Fibroblast of lung (primary cell): ENCODE measurements around the gene ZFR. TPM values are rescaled to one million over a fixed set of nuclear protein-coding genes. Genes with fewer than 3 reads are reported as not detected.
A peak's percentile ranks its signal among the peaks of the same experiment; 100 is the strongest.

Experiments
- DNase-seq, 2 donors: peaks; one replicate each; pipeline versions ENCODE4 v3.0.0 to v3.0.0-alpha.2; 2010; ENCODE audit warnings: low read depth in 2 of 2
- H2AFZ ChIP-seq: 2 replicates; pipeline ENCODE4 v1.5.1; 2012; ENCODE audit warnings: low read length, control low read depth, inconsistent platforms
- H3K27ac ChIP-seq: 2 replicates; pipeline ENCODE4 v1.5.1; 2011; ENCODE audit warnings: low read length, control low read depth; ENCODE audit not compliant: insufficient read depth
- H3K27me3 ChIP-seq: 2 replicates; pipeline ENCODE4 v1.5.1; 2011; ENCODE audit warnings: mild to moderate bottlenecking, low read length; ENCODE audit not compliant: control insufficient read depth, insufficient read depth
- H3K36me3 ChIP-seq: 2 replicates; pipeline ENCODE4 v1.5.1; 2011; ENCODE audit warnings: low read length; ENCODE audit not compliant: control insufficient read depth, insufficient read depth
- H3K4me1 ChIP-seq: 2 replicates; pipeline ENCODE4 v1.5.1; 2011; ENCODE audit warnings: low read length; ENCODE audit not compliant: control insufficient read depth, insufficient read depth; ENCODE audit errors: extremely low read depth
- H3K4me2 ChIP-seq: 2 replicates; pipeline ENCODE4 v1.5.1; 2011; ENCODE audit warnings: low read length, control low read depth; ENCODE audit not compliant: insufficient read depth; ENCODE audit errors: extremely low read depth
- H3K4me3 ChIP-seq, 4 experiments: fragments of 200-600 bp in 1 of 4; sonication (generic) in 1 of 4; replicated peaks in 1 of 4; 2 replicates each; pipeline ENCODE4 v1.5.1; 2011 to 2016; ENCODE audit warnings: low read length in 4 of 4, low read depth in 3 of 4, mild to moderate bottlenecking in 3 of 4, control low read depth in 2 of 4, inconsistent platforms in 1 of 4, mixed read lengths in 1 of 4; ENCODE audit not compliant: insufficient read depth in 1 of 4; ENCODE audit errors: control extremely low read depth in 1 of 4
- H3K79me2 ChIP-seq: 2 replicates; pipeline ENCODE4 v1.5.1; 2012; ENCODE audit warnings: mild to moderate bottlenecking, low read length, inconsistent platforms; ENCODE audit not compliant: control insufficient read depth, insufficient read depth
- H3K9ac ChIP-seq: 2 replicates; pipeline ENCODE4 v1.5.1; 2011; ENCODE audit warnings: mild to moderate bottlenecking, low read length, control low read depth; ENCODE audit not compliant: insufficient read depth
- H3K9me3 ChIP-seq: 2 replicates; pipeline ENCODE4 v1.5.1; 2012; ENCODE audit warnings: low read depth, low read length; ENCODE audit not compliant: control insufficient read depth, insufficient read depth
- H4K20me1 ChIP-seq: 2 replicates; pipeline ENCODE4 v1.5.1; 2011; ENCODE audit warnings: low read length; ENCODE audit not compliant: control insufficient read depth, insufficient read depth; ENCODE audit errors: extremely low read depth
- CTCF ChIP-seq, 2 donors: IDR thresholded peaks in 1 of 2; conservative IDR thresholded peaks in 1 of 2; 1 replicate in 1 of 2; 2 replicates in 1 of 2; pipeline ENCODE4 v1.5.1; 2011 to 2012; ENCODE audit warnings: low read length in 2 of 2, control low read depth in 1 of 2, inconsistent platforms in 1 of 2, low read depth in 1 of 2, mild to moderate bottlenecking in 1 of 2
- EZH2 ChIP-seq: IDR thresholded peaks from 2 replicates; pipeline ENCODE4 v1.5.1; 2012; ENCODE audit warnings: low read length, control low read depth, mild to moderate bottlenecking; ENCODE audit errors: missing control alignments
- polyA plus RNA-seq, 2 donors: library from polyadenylated mRNA; depleted of rRNA in 1 of 2; stranded (reverse) in 1 of 2; unstranded in 1 of 2; fragments of >200 nt; gene quantifications; 2 replicates each; pipeline ENCODE4 v1.2.1, GENCODE V29; 2011 to 2012; ENCODE audit warnings: missing spikeins in 1 of 2
- total RNA-seq: library from RNA; depleted of rRNA; stranded (reverse); fragments of >200 nt; gene quantifications from 2 replicates; pipeline ENCODE4 v1.2.1, GENCODE V29; 2014

ZFR gene
- total and polyA plus RNA-seq, 2 donors (not counting 1 experiment from before 2014, with no cell fraction given): 56.8 to 113 TPM

GRCh38 chr5:32363030-32363429 is 81.5 kb downstream of the ZFR start:
- Histone ChIP-seq H3K27ac (no peak overlapping the region), H3K79me2 (no peaks in the 10 kb centered on the region), H4K20me1 (no peaks in the 10 kb centered on the region), H3K4me2 (no peak overlapping the region), H3K4me3 (no peak overlapping the region), H3K9me3 (no peaks in the 10 kb centered on the region), H2AFZ (no peak overlapping the region), H3K9ac (no peak overlapping the region), H3K4me1 (no peaks in the 10 kb centered on the region), H3K27me3 (no peaks in the 10 kb centered on the region), H3K36me3 (peaks cover 4% of the 10 kb centered on the region)
- TF ChIP-seq CTCF (conservative IDR thresholded peaks at IDR 0.05 in 1 of 2, IDR thresholded peaks at IDR 0.05 in 1 of 2; ENCODE audit: low read depth in 1 of 2, low read length in 2 of 2) (no peak), EZH2 (no peak)
- no peak for DNase-seq

GRCh38 chr5:32362527-32362926 is 82.0 kb downstream of the ZFR start:
- TF ChIP-seq EZH2 (no peak), CTCF (conservative IDR thresholded peaks at IDR 0.05 in 1 of 2, IDR thresholded peaks at IDR 0.05 in 1 of 2; ENCODE audit: low read depth in 1 of 2, low read length in 2 of 2) (no peak)
- no peak overlapping the region for H3K4me2 ChIP-seq

GRCh38 chr5:32360906-32361305 is 83.6 kb downstream of the ZFR start:
- no peak for TF ChIP-seq EZH2
- TF ChIP-seq CTCF (conservative IDR thresholded peaks at IDR 0.05 in 1 of 2, IDR thresholded peaks at IDR 0.05 in 1 of 2; ENCODE audit: low read depth in 1 of 2, low read length in 2 of 2): no peak
- Histone ChIP-seq H3K36me3 (peaks cover 4% of the 10 kb centered on the region), H3K9me3 (no peaks in the 10 kb centered on the region), H2AFZ (no peak overlapping the region), H3K9ac (no peak overlapping the region), H4K20me1 (no peaks in the 10 kb centered on the region), H3K4me1 (no peaks in the 10 kb centered on the region), H3K4me3 (no peak overlapping the region), H3K79me2 (no peaks in the 10 kb centered on the region), H3K4me2 (no peak overlapping the region), H3K27me3 (no peaks in the 10 kb centered on the region), H3K27ac (no peak overlapping the region)
- DNase-seq: peak in 1 of 2 donors; percentile 21

More at GRCh38 chr5:32362527-32362926, 82.0 kb downstream of the ZFR start:
- Histone ChIP-seq H4K20me1 (no peaks in the 10 kb centered on the region), H3K9ac (no peak overlapping the region), H2AFZ (no peak overlapping the region), H3K9me3 (no peaks in the 10 kb centered on the region), H3K27me3 (no peaks in the 10 kb centered on the region), H3K79me2 (no peaks in the 10 kb centered on the region), H3K4me1 (no peaks in the 10 kb centered on the region), H3K27ac (no peak overlapping the region), H3K36me3 (peaks cover 4% of the 10 kb centered on the region), H3K4me3 (no peak overlapping the region)
- DNase-seq: peak in 1 of 2 donors; percentile 5
